GM18505 (cell line): ENCODE results near the gene SYNRG.

Experiments
- ATAC-seq: cut with Tn5 transposase; IDR thresholded peaks from one replicate; pipeline ENCODE4 v1.9.1; 2021; ENCODE audit not compliant: unreplicated experiment
- POLR2A ChIP-seq: IDR thresholded peaks from 4 replicates; pipeline ENCODE4 v1.6.1; 2011; ENCODE audit warnings: borderline replicate concordance; ENCODE audit not compliant: insufficient read depth, insufficient read length; ENCODE audit errors: extremely low read depth

Gene SYNRG

GRCh38 chr17:37478187-37478586 is 131.0 kb downstream of the SYNRG start:
- no peak for ATAC-seq

GRCh38 chr17:37476431-37477120 is 132.6 kb downstream of the SYNRG start:
- TF ChIP-seq POLR2A, result no peak
- no peak for ATAC-seq

More at GRCh38 chr17:37478187-37478586, 131.0 kb downstream of the SYNRG start:
- no peak for TF ChIP-seq POLR2A

- no peak for ATAC-seq
- TF ChIP-seq POLR2A, result no peak
Observed at GRCh38 chr17:37475731-37476420, 133.3 kb downstream of the SYNRG start.

- no peak for TF ChIP-seq POLR2A
- ATAC-seq, result no peak
Observed at GRCh38 chr17:37470181-37470580, 139.0 kb downstream of the SYNRG start.

- no peak for ATAC-seq
Observed at GRCh38 chr17:37466471-37466870, 142.7 kb downstream of the SYNRG start.

GRCh38 chr17:37465069-37465616 is 144.1 kb downstream of the SYNRG start:
- no peak for TF ChIP-seq POLR2A
- ATAC-seq, result no peak

More at GRCh38 chr17:37466471-37466870, 142.7 kb downstream of the SYNRG start:
- no peak for TF ChIP-seq POLR2A
